Limb (tissue), 2 donors: Measurements from ENCODE around the gene OR5B17.
"Not testable (repeated sequence)": the region's sequence is repeated elsewhere in the genome, so short reads cannot be mapped to it uniquely, and the experiment has no call there.

Experiments
- DNase-seq, 2 donors: peaks; one replicate each; pipeline ENCODE4 v3.0.0-alpha.2; 2016; ENCODE audit errors: extremely low spot score in 2 of 2

Gene OR5B17

GRCh38 chr11:58358969-58359368 is at the start of gene OR5B17:
TSS of gene OR5B17 (minus strand) at chr11:58359069. CDS start at chr11:58359069, 0 bp downstream.
- no peak for DNase-seq

GRCh38 chr11:58406774-58407173 is 47.9 kb upstream of the OR5B17 start, which contains the start of gene OR5B3:
TSS of gene OR5B3 (minus strand) at chr11:58406874. CDS start at chr11:58403409, 3,465 bp downstream.
- no peak for DNase-seq

- not testable (repeated sequence) for DNase-seq
Observed at GRCh38 chr11:58399622-58400021, 40.8 kb upstream of the OR5B17 start.

- no peak for DNase-seq
Observed at GRCh38 chr11:58395581-58395980, 36.7 kb upstream of the OR5B17 start.

GRCh38 chr11:58394195-58394594 is 35.3 kb upstream of the OR5B17 start:
- no peak for DNase-seq

GRCh38 chr11:58392746-58393145 is 33.9 kb upstream of the OR5B17 start:
- DNase-seq, result no peak

- no peak for DNase-seq
Observed at GRCh38 chr11:58391879-58392278, 33.0 kb upstream of the OR5B17 start.

GRCh38 chr11:58390551-58391063 is 31.7 kb upstream of the OR5B17 start:
- no peak for DNase-seq

- DNase-seq, result no peak
Observed at GRCh38 chr11:58354727-58355126, 4.1 kb downstream of the OR5B17 start.

GRCh38 chr11:58345204-58345603 is 13.7 kb downstream of the OR5B17 start:
- no peak for DNase-seq

- DNase-seq, result no peak
Observed at GRCh38 chr11:58334708-58335107, 24.2 kb downstream of the OR5B17 start.

- DNase-seq, result no peak
Observed at GRCh38 chr11:58330861-58331260, 28.0 kb downstream of the OR5B17 start.

- no peak for DNase-seq
Observed at GRCh38 chr11:58318532-58318931, 40.3 kb downstream of the OR5B17 start.

- DNase-seq, result no peak
Observed at GRCh38 chr11:58316142-58316541, 42.7 kb downstream of the OR5B17 start.
